Colon (tissue), 2 donors: ENCODE data around the gene CSAG1.
"Not testable (repeated sequence)": the region's sequence is repeated elsewhere in the genome, so short reads cannot be mapped to it uniquely, and the experiment has no call there.

Experiments
- FAIRE-seq: peaks from 2 replicates; lab custom pipeline; 2012; peaks lifted over from hg19 to GRCh38; lab: Jason Lieb, UNC
- donor health status: control.
- donor health status: control.

Gene CSAG1

GRCh38 chrX:152697952-152698931 lies 35.3 kb downstream of the CSAG1 start, which contains the start of gene MAGEA3:
MAGEA3 (plus strand) TSS chrX:152698794; CDS start chrX:152700833, 2,039 bp downstream.
- FAIRE-seq, result not testable (repeated sequence)

- not testable (repeated sequence) for FAIRE-seq
Measured at GRCh38 chrX:152681012-152681411, 52.5 kb downstream of the CSAG1 start.
